Measurements from ENCODE around the gene RGS9BP. TPM values are rescaled to one million over a fixed set of nuclear protein-coding genes. Genes with fewer than 3 reads are reported as not detected.
"Not testable (repeated sequence)": the region's sequence is repeated elsewhere in the genome, so short reads cannot be mapped to it uniquely, and the experiment has no call there.

Gene RGS9BP
- total RNA-seq, 1 donor from 2014 or later, result not detected

- not testable (repeated sequence) for DNase-seq (ENCODE audit: low spot score)
Observed at GRCh38 chr19:32694851-32695250, 19.2 kb downstream of the RGS9BP start.

GRCh38 chr19:32695506-32695905 is 19.9 kb downstream of the RGS9BP start:
- DNase-seq (ENCODE audit: low spot score), result not testable (repeated sequence)

DNA sequence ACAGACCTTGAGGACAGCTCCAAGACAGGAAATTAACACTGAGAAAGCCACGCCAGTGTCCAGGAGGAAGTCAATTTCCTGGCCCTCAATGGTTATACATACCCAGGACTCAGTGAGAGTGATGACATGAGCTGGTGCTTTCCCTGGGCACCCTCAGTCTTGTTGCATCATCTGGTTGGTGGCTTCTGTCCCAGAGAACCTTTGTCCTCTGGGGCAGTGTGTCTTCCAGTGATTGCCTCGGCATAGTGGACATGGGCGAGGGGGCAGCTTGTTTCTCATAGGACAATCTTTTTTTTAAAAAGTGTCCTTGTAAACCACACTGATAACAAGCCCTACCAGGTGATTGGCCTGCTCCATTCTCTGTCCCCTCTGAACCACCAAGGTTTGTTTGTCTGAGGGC is 21.1 kb downstream of the RGS9BP start:
- not testable (repeated sequence) for DNase-seq (ENCODE audit: low spot score)

DNA sequence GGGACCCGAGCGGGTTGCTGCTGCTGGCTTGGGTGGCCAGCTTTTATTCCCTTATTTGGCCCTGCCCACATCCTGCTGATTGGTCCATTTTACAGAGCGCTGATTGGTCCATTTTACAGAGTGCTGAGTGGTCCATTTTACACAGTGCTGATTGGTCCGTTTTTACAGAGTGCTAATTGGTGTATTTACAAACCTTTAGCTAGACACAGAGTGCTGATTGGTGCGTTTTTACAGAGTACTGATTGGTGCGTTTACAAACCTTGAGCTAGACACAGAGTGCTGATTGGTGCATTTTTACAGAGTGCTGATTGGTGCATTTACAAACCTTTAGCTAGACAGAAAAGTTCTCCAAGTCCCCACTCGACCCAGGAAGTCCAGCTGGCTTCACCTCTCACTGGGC is 24.5 kb downstream of the RGS9BP start:
- DNase-seq (ENCODE audit: low spot score), result not testable (repeated sequence)

- DNase-seq (ENCODE audit: low spot score), result no peak
Observed at GRCh38 chr19:32702010-32702409, 26.4 kb downstream of the RGS9BP start.

DNA sequence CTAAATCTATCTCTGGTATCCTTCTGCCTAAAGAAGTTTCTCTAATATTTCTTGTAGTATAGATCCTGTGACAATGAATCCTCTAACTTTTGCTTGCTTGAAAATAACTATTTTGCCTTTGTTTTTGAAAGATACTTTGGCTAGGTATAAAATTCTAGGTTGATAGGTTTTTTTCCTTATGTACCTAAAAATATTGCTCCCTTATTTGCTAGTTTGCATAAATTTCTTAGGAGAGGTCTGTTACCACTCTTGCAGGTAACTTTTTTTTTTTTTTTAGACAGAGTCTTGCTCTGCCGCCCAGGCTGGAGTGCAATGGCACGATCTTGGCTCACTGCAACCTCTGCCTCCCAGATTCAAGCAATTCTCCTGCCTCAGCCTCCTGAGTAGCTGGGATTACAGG is 28.4 kb downstream of the RGS9BP start:
- not testable (repeated sequence) for DNase-seq (ENCODE audit: low spot score)

DNA sequence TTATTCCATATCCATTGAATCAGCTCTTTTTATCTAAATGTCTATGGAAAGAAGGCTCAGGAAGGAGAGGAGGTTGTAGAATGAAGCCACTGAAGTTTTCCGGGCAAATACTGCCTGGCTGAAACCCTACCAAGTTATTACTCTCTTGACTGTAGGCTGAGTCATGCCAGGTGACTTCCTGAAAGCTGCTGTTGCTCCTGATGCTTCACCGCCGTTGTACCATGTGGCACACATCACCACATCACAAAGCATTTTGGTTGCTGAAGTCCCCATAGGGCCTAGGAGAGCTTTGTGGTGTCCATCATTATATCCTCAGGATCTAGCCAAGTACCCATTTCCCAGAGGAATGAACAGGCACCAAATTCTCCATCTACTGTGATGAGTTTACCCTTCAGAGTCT is 32.8 kb downstream of the RGS9BP start:
- peak; percentile 24 for DNase-seq (ENCODE audit: low spot score)

DNA sequence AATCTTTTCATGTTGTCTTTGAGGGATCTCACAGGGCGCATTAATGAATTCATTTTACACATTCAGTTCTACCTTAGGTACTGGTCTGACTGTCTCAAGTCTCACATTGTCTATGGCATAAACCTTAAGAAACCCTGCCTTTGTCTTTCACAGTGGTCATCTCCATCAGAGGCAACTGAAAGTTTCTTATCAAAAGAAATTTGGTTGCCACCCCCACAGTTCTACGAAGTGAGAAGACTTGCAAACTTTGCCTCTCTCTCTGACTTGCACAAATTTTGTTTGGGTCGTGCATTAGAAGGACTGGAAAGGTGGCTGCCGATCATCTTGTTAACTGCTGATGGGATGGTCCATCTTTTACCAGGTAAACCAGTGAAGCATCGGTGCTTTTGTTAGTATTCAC is 33.4 kb downstream of the RGS9BP start:
- DNase-seq (ENCODE audit: low spot score), result no peak

DNA sequence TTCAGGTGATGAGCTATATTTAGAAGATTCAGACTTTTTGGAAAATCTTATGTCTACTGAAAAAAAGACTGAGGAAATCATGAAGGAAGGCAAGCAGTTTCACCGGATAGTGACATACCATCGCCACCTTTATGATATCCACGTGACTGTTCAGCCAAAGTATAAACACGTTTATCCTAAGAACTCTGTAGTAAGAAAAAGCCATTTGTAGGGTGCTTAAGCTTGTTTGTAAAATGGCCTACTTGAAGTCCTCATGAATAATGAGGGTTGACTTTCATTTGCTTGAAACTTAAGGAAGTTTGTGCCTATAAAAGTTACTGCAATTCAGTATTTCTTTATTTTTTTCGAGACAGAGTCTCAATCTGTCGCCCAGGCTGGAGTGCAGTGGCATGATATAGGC is 36.1 kb downstream of the RGS9BP start:
- no peak for DNase-seq (ENCODE audit: low spot score)

GRCh38 chr19:32716203-32716602 is 40.6 kb downstream of the RGS9BP start:
- not testable (repeated sequence) for DNase-seq (ENCODE audit: low spot score)

DNA sequence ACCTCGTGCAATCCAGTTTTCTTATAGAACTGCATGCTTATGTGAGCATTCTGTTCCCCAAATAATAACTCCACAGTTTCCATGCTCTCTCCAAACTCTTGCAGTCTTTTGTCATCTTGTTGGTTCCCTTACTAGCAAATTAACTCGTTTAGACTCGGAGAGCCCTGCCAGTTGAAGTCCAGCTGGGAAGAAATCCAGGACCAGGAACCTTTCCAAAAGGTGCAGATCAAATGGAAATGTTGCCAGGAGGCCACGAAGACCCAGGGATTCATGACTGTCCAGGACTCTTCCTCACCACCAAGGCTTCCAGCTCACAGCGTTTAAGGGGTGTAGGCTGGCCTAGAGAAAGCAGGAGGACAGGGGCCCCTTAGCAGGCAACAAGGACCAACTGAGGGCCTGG is 41.8 kb downstream of the RGS9BP start:
- DNase-seq (ENCODE audit: low spot score), result no peak

GRCh38 chr19:32718286-32718685 is 42.6 kb downstream of the RGS9BP start:
- DNase-seq (ENCODE audit: low spot score), result no peak

DNA sequence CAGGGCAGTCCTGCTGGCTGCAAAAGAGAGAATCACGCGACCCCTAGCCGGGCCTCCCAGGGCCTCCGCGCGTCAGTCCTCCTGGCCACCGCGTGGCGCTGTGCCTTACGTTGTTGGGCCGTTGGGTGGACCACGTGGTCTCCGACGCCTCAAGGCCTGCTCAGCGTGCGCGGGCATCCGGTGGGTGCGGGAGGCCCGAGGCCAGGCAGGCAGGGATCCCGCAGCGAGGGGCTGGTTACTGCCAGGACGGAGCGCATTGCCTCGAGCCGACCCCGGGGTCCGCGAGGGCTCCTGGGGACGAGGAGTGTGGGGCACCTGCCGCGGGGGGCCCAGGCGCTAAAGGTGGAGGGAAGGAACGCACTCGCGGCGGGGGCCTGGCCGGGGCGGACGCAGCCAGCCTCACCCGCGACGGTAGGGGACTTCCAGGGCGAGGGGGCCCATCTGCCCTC is 44.0 kb downstream of the RGS9BP start, which contains the start of gene TDRD12:
TDRD12 (plus strand) TSS at position 157 of the 449 bp plus-strand sequence. CDS start 306 bp downstream, outside the sequence.
- DNase-seq (ENCODE audit: low spot score), result no peak

GRCh38 chr19:32720216-32720935 is 44.7 kb downstream of the RGS9BP start:
- no peak for DNase-seq (ENCODE audit: low spot score)

DNA sequence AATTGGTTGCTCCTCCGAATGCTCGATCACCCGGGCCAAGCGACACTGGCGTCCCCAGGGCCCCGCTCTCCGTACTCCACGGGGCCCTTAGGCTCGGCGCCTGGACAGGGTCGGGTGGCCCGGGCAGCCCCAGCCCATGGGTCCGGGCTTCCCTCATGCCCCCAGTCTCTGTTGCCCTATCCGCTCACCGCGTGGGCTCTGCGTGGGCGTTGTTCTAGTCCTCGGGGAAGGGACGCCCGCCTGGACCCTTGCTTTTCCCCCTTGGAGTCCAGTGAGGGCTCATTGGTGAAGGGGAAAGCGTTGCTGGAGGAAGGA is 45.2 kb downstream of the RGS9BP start:
- no peak for DNase-seq (ENCODE audit: low spot score)

Other genes starting within 250 kb of the RGS9BP start
- gene PDCD5, start 94.7 kb upstream of the RGS9BP start, total RNA-seq, result 84.5 TPM
- 34.3 TPM for gene ANKRD27, start 668 bp upstream of the RGS9BP start, total RNA-seq
- gene NUDT19, start 16.0 kb downstream of the RGS9BP start, total RNA-seq, result 11.3 TPM
- gene TDRD12, start 43.9 kb downstream of the RGS9BP start, total RNA-seq, result not detected
- gene SLC7A9, start 193.9 kb downstream of the RGS9BP start, total RNA-seq, result 0.29 TPM

Data from mesenteric fat pad (tissue), 1 donor.